Fibroblast of skin of right biceps (primary cell): ENCODE results near the gene BAZ2B.

Experiments used
- DNase-seq: peaks from one replicate; pipeline ENCODE4 v3.0.0-alpha.2; 2013

BAZ2B gene

DNA sequence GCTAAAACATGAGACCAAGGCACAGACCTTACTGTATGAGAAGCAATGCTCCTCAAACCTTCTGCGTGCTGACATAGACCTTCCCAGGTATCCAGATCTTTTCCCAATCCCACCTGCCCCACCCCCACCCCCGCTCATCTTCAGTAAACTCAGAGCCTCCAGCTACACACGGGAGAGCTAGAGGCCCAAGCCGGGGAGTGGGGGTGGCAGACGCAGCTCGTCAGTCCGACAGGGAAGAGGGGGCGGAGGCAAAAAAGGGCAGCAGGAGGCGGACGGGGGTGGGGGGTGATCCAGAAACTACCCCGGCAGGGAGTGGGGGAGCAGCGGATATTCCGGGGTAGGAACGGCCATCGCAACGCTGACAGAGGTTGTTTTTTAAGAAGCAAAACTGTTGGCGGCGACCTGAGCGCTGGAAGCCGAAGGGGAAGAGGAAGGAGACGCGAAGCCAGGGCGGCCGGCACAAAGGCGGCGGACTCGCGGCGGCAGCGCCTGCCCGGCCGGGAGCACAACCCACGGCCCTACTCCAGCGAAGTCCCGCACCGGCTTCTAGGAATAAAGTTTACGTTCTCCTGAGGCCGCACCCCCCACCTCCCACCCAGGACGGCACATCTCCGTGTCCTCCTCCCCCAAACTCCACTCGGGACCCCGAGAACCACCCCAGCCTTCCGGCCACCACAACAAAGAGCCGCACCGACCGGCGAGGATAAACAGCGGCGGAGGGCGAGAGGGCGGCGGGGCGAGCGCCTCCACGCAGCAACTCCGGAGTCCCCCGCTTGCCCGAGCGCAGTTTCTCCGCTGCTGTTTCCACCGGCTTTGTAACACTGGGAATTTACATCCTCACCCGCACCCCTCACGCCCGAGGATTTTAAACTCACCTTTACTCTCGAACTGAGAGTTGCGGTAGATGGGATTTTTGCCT, 722 bp downstream of the BAZ2B start:
- DNase-seq: peak; percentile 95

DNA sequence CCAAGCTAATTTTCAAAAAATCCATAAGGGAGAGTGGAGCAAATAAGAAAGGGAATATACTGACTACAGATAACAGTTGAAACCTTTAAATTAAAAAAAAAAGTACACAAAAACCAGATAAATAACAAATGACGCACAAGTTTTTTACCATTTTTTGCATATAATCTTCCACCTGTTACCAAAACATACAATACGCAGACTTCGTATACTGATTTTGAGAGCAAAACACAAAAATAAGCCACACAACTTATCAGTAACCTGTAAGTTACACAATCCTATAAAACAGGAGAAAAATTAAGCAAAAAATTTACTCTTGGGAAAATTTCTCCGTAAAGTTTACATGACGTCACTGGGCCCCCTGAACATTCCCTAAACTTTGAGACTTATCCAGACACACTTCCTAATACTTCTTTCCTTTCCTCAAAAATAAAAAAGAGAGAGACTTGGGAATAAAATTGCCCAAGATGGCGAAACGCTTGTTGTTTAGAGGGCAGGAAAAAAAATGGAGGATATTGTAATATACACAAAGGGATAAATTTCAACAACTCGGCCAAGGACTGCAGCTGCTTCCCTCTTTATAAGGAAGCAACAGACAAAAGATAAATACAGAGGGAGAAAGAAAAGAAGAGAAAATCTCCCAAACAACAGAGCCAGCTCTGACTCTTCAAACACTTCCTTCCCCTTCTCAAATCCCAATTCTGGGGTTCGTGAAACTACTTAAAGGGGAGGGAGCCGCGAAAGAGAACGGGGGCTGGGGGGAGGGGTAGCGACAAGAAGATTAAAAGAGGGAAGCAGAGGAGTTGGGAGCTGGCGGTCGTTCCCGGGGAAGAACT, 1.6 kb downstream of the BAZ2B start:
- DNase-seq: peak; percentile 79

DNA sequence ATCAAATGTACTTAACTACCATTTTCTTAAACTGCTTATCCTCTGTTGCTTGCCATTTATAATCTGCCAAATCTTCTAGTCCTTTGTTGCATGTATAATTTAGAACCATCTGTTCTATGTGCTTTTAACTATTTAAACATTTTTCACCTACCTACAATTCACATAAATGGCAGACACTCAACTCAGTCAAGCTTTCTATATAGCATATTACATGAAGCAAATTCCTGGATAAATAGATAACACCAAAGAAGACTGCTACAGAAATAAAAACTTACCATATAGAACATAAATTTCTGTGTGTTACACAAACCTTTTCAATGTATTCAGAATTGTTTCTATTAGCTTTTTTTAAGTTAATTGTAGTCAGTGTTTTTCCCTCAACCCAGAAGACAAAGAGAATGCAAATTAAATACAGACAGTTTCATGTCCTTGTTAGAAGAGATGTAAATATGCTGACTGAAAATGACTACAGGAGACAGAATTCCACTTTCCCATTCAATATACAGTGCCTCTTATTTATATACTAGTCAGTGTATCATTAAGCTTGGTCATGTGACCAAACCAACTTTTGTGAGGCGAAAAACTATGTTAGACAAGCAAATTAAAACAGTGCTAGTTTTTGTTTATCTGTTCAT, 2.6 kb downstream of the BAZ2B start:
- peak; percentile 33 for DNase-seq

DNA sequence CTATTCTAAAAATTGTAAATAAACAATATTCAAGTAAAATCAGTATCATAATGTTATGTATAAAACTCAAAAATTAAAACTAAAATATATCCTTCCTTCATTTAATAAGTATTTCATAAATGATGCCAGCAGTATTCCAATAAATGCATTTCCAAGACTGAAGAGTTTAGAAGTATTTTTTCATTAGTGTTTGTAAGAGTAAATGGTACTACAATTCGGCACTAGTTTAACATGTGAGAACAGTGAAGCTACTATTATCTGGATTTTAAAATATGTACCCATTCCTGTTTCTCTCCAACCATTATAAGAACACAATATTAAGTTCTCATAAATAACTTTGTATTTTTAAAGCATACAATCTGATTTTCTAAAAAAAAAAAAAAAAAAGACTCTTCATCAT, 3.3 kb downstream of the BAZ2B start:
- DNase-seq: no peak

DNA sequence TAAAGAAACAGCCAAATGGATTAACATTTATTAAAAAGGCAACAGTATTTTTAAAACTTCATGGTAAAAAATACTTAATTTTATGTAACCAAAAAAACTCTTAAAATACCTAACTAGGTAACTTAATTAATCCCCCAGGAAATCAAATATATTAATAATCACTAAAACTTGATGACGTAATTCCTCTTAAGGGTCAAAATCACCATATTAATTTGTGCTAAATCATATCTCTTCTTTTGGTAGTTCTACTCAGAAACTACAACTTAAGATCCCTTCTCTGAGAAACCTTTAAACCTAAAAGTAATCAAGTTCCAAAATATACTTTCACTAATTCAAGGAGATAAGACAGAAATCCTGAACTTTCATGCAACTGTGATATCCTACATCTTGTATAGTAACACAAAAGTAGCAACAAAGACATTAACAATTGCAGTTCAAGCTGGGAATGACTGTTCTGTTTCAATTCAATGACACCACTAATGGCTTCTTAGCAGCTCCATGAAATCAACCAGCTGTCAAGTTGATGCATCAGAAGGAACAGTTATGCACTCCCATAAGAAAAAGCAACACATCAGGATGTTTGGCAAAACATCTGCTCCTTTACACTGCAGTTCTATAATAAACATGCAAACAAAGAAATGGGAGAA, 4.0 kb downstream of the BAZ2B start:
- no peak for DNase-seq

DNA sequence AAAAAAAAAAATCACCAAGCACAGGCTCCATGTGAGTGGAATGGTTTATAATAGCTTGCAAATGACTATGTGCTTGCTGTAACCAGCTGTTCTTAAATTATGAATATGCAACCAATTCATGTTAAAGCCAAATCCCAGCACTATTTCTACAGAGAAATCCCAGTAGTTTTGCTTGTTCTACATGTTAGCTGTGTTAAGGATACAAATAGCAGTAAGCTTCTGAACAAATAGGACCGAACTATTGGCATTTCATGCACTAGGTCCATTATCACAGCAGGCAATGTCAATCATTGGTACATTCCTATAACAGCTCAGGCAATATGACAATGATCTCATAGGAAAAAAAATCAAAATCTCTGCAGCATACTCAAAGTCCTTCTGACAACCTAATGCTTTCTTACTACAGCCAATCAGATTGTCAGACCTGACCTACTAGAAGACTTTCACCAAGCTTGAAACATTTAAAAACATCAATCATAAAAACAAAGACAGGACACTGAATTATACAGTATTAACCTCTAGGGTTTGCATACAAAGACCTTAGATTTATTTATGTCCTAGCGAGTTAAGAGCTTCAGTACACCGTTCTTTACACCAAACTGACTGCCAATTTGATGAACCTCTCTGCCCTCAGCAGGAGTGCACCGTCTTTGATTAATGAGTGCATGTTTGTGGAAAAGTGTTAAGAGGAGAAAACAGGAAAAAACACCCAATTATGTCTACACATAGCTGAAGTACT, 6.4 kb downstream of the BAZ2B start:
- no peak for DNase-seq

DNA sequence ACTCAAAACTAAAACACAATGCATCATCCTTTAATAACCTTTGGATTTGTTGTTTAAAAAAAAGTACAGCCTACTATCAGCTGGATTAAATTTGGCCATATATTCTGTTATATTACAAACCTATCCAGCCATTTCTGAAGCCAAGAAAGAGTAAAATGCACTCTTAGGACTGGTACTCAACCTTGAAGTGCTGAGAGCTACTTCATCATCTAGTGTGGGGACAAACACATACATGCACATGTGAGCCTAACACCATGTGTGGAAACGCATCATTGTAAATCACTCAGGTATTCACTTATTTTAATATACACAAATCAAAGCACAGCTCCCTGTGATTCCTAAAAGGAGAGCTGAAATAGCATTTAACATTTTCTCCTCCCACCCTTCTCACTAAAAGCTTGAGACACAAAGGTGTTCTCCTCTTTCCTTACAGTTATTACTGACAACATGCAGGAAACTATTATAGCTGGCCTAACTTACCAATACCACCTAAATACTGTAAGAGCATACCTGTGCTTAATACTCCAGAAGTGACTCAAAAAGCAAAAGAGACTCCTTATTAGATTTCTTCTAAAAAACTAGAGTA, 7.5 kb downstream of the BAZ2B start:
- DNase-seq: no peak

DNA sequence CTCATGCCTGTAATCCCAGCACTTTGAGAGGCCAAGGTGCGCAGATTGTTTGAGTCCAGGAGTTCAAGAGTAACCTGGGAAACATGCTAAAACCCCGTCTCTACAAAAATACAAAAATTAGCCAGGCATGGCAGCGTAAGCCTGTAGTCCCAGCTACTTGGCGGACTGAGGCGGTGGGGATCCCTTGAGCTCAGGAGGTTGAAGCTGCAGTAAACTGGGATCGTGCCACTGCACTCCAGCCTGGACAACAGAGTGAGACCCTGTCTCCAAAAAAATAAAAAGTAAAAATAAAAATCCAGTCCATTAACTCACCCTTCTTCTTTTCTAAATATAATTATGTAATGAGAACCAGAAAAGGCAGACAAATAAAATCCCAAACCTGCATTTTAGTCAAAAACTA, 8.2 kb downstream of the BAZ2B start:
- DNase-seq: no peak

DNA sequence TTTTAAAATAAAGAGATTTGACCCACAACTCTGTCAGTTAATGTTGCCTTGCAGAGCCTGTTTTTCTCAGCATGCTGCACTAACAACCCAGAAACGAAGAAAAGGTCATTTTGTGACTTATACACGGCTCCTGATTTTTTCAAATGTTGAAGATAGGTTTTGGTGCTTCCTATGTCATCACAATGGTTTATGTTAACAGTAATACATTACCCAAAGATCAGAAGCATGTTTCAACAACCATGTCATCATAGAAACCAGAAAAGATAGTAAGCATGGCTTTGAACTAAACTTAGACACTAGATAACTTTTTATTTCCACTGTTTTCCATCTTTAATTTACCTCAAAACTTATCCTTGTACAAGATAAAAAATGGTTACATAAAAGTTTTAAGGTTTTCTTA, 10.1 kb downstream of the BAZ2B start:
- no peak for DNase-seq

DNA sequence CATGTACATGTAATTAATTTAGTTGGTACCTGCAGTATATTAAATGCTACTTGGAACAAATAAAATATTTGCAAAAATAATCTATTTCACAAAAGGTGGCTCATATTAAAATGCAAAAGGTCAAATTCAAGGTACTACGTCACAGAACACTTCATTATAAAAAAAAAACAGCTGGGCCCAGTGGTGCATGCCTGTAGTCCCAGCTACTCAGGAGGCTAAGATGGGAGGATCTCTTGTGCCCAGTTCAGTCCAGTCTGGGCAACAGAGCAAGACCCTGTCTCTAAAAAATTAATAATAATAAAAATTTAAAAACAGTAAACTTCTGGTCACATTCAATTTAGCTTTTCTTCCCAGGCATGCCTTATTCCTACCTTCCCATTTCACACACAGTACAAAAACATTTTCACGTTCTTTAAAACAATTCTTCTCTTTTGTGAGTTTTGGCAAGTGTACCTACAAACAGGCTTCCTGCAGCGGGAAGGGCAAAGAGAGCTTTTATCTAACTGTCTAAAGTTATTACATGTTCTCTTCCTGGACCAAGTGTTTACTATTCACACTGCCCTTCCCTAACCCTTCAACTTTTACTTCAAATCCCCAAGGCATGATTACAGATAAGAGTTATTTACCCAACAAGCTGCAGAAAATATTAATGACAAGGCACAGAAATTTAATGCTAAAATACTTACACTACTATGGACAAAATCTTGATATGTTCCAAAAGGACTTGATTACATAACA, 10.7 kb downstream of the BAZ2B start:
- DNase-seq: no peak

DNA sequence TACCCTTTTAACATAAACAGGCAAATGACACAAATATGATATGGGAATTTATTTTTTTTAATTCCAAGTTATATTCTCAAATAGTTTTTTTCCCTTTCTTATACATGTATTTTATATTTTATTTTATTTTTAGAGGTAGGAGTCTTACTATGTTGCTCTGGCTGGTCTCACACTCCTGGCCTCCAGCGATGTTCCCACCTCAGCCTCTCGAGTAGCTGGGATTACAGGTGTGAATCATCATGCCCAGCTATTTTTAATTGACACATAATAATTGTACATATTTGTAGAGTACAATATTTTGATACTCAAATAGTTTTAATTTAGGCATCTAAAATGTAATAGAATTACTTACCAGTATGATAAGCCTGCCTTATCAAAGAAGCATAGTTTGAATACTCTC, 12.2 kb downstream of the BAZ2B start:
- no peak for DNase-seq

DNA sequence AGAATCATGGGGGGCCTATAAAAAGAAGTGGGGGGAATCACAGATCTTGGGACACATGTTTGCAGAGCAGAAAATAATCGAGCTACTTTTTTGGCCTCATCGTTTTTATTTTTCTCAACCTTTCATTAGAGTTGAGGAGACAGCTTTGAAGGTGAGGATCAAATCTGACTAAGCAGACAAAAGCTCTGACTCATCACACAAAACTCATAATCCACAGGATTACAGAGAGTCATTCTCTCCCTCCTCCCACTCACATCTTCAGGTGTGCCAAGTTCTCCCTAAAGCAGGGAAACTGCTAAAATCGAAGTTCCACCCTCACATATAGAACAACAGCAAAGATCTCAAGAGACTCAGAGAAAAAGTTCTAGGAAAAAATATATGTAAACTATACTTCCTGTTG, 15.6 kb downstream of the BAZ2B start:
- DNase-seq: peak; percentile 57

DNA sequence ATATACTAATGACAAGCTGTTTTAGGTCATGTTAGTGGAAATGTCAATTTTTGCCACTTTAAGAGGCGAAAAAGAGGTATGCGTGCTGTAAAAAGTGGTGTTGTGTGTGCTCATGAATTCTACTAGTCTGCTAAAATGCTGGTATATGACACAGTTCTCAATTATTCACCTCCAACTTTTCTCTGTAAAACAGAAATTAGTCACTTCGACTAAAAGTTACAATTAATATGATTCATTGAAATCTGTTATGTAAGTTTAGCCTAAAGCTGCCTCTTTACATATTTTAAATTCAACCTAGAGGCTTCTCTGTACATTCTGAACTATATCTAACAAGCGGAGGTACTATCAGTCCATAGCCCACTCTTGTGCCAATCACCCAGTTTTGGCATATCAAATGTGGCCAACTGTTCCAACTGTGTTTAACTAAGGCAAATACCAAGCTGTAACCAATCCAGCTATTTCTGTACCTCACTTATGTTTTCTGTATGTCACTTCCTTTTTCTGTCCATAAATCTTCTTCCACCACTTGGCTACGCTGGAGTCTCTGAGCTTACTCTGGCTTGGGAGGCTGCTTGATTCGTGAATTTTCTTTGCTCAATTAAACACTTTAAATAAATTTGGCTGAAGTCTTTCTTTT, 20.8 kb downstream of the BAZ2B start:
- peak; percentile 53 for DNase-seq

DNA sequence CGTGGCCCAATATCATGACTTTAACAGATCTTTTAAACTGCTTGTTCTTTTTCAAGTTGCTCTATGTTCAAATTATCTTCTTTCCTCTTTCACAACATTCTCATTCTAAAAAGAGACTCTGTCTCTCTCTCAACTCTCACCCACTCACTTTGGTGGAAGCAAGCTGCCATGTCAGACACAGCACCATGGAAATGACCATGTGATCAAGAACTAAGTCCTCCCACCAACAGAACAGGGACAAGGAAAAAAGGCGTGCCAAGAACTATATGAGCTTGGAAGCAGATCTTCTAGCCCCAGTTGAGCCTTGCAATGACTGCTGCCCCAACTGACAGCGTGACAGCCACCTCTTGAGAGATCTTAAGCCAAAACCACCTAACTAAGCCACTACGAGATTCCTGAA, 23.9 kb downstream of the BAZ2B start:
- no peak for DNase-seq

DNA sequence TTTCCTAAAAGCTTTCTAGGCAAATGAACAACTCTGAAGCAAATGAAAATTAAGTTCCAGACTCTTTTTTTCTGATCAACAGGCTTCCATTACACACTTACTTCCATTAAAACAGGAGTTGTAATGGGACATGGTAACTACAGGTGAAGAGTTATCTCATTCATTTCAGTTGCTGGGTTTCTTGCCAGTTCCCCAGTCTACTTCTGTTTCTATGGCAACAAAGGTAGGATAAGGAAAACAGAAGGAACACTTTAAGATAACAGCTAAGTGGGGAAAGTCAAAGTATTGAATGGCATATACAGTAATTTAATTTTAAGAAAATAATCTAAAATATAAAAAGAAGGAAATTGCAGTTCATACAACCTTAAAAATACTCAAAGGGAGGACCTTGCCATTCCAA, 25.1 kb downstream of the BAZ2B start:
- DNase-seq: no peak

DNA sequence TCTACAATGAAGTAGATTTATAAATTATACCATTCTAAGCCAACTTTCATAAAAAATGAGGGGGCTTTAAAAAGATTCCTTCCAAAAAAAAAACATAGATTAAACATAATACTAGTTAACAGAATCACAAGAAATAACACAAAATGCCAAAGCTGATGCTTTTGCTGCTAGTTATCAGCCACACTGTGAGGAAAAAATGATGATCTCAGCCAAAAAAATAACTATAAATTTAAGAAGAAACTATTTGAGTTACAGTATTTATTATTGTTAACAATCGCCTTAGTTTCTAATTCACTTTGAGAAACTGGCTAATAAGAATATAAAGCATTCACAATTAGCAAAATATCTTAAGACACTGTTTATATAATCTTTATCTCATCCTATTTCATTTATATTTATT, 27.1 kb downstream of the BAZ2B start:
- no peak for DNase-seq

DNA sequence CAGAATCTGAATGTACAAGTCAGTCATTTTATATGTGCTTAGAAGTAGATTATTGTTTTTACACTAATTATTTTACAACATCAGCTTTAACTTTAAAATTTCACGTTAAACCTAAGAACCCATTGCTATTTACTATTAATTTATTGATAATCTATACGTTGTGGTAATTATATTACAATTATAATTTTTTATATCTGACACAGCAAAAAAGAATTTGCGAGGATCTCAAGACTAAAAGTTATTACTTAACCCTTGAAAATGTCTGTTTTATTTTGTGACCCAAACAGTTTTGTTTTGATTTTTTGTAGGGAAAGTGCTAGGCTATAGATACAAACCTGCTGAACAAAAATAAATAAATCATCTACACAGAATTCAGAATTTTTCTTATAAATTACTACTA, 30.3 kb downstream of the BAZ2B start:
- no peak for DNase-seq

DNA sequence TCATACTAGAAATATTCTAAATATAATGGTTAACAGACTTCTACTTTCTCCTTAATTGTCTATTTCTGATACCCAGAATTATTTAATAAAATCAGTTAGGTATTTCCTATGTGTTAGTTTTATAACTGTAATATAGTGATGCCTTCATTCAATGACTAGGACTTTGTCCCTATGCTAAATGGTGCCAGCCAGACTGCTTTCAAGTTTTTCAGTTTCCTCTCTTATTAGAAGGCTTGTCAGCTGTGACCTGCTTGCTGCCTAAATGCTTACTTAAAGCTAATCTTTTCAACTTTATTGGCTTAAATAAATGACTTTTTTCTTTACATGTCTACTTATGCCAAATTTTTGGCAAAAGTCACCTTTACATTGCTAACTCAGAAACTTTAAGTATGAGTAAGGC, 30.7 kb downstream of the BAZ2B start:
- no peak for DNase-seq

DNA sequence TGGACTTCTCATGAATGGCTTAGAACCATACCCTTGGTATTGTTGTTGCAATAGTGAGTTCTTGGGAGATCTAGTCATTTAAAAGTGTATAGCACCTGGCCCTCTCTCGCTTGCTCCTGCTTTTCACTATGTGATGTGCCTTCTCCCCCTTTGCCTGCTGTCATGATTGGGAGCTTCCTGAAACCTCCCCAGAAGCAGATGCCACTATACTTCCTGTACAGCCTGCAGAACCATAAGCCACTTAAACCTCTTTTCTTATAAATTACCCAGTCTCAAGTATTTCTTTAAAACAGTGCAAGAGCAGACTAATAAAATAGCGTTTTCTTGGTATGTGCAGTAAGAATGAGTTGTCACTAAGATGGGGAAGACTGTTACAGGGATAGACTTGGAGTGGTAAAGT, 31.6 kb downstream of the BAZ2B start:
- no peak for DNase-seq

DNA sequence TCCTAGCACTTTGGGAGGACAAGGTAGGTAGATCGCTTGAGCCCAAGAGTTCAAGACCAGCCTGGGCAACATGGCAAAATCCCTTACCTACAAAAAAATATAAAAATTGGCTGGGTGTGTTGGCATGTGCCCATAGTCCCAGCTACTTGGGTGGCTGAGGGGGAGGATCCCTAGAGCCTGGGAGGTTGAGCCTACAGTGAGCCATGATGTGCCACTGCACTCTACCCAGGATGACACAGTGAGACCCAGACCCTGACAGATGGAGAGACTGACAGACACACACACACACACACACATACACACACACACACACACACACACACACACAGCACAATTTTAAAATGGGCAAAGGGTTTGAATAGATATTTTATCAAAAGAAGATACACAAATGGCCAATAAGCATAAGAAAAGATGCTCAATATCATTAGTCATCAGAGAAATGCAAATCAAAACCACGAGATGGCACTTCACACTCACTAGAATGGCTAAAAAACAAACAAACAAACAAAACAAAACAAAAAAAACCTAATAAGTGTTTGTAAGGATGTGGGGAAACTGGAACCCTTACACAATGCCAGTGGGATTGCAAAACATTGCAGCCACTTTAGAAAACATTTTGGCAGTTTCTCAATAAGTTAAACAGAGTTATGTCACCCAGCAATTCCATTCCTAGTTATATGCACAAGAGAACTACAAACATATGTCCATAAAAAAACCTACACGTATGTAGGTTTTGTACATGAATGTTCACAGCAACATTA, 42.3 kb downstream of the BAZ2B start:
- DNase-seq: peak; percentile 24
